Skeletal muscle satellite cell (primary cell): ENCODE measurements around the gene KLK15. TPM values are rescaled to one million over a fixed set of nuclear protein-coding genes. Genes with fewer than 3 reads are reported as not detected.

Experiments
- H3K27me3 ChIP-seq: 2 replicates; pipeline ENCODE4 v1.7.0; 2013; ENCODE audit warnings: low read length; ENCODE audit not compliant: control insufficient read depth, insufficient read depth
- H3K36me3 ChIP-seq: 2 replicates; pipeline ENCODE4 v1.7.0; 2013; ENCODE audit warnings: mild to moderate bottlenecking, control low read depth, low read length; ENCODE audit not compliant: insufficient read depth
- H3K4me1 ChIP-seq: 2 replicates; pipeline ENCODE4 v1.7.0; 2013; ENCODE audit warnings: low read length; ENCODE audit not compliant: control insufficient read depth, insufficient read depth
- H3K4me2 ChIP-seq: 2 replicates; pipeline ENCODE4 v1.7.0; 2013; ENCODE audit warnings: mild to moderate bottlenecking, low read length
- H3K4me3 ChIP-seq: 2 replicates; pipeline ENCODE4 v1.7.0; 2013; ENCODE audit warnings: low read length
- H3K9ac ChIP-seq: 2 replicates; pipeline ENCODE4 v1.7.0; 2013; ENCODE audit warnings: mild to moderate bottlenecking, low read depth, low read length, moderate library complexity
- H3K9me3 ChIP-seq: replicated peaks from 2 replicates; pipeline ENCODE4 v1.7.0; 2013; ENCODE audit warnings: mild to moderate bottlenecking, control low read depth, low read length
- small RNA-seq: library from RNA; depleted of rRNA; stranded (forward); fragments of <200 nt; gene quantifications from one replicate; pipeline ENCODE3, GENCODE V24; 2012

The KLK15 gene

GRCh38 chr19:50777830-50778303, 55.5 kb downstream of the KLK15 start:
- Histone ChIP-seq H3K9me3 (no peaks in the 10 kb centered on the region), H3K4me1 (no peaks in the 10 kb centered on the region), H3K27me3 (peaks cover 45% of the 10 kb centered on the region), H3K4me2 (no peak overlapping the region), H3K9ac (no peak overlapping the region), H3K4me3 (no peak overlapping the region), H3K36me3 (no peaks in the 10 kb centered on the region)

- no peaks in the 10 kb centered on the region for H3K36me3 ChIP-seq
- H3K27me3 ChIP-seq, result peaks cover 40% of the 10 kb centered on the region
- H3K9me3 ChIP-seq, result no peaks in the 10 kb centered on the region
- no peak overlapping the region for H3K4me3 ChIP-seq
- H3K4me1 ChIP-seq, result no peaks in the 10 kb centered on the region
- H3K9ac ChIP-seq, result no peak overlapping the region
- H3K4me2 ChIP-seq, result no peak overlapping the region
These were observed 56.1 kb downstream of the KLK15 start for GRCh38 chr19:50777261-50777660.

- Histone ChIP-seq H3K27me3 (peaks cover 39% of the 10 kb centered on the region), H3K4me1 (no peaks in the 10 kb centered on the region), H3K36me3 (no peaks in the 10 kb centered on the region), H3K4me3 (no peak overlapping the region), H3K9ac (no peak overlapping the region), H3K4me2 (no peak overlapping the region), H3K9me3 (no peaks in the 10 kb centered on the region)
These were observed 57.2 kb downstream of the KLK15 start for GRCh38 chr19:50776131-50776530.

Small RNAs within 50 kb of the gene (small RNA-seq; reads per million reads assigned to genes)
- gene SNORD88A (76.1 reads per million, percentile 96 among the genes with 10 or more reads in this experiment), gene SNORD88B (not detected), gene SNORD88C (not detected)
